ENCODE data around the gene BICC1. TPM values are rescaled to one million over a fixed set of nuclear protein-coding genes. Genes with fewer than 3 reads are reported as not detected.

Gene BICC1
- total RNA-seq, 1 experiment from 2014 or later, result 13.9 TPM

- H3K9me3 ChIP-seq (ENCODE audit: low read length), result no peaks in the 10 kb centered on the region
- ATAC-seq (no peak), DNase-seq (no peak)
- TF ChIP-seq EZH2phosphoT487 (IDR thresholded peaks at IDR 0.05; ENCODE audit: borderline replicate concordance, low read length) (no peak), CTCF (conservative IDR thresholded peaks at IDR 0.05; ENCODE audit: low read depth, low read length) (no peak), EZH2 (IDR thresholded peaks at IDR 0.05; ENCODE audit: low read length, unreplicated experiment) (no peak)
- no TSS peak for BruUV-seq (replicated peaks)
- ChIA-PET CTCF (no interaction called here), POLR2A (ENCODE audit: unreplicated experiment) (no interaction called here)
- no peaks in the 10 kb centered on the region for H3F3A ChIP-seq (ENCODE audit: low read length, unreplicated experiment)
- intact Hi-C loops (cut with micrococcal nuclease), result no loop called here
- no peaks in the 10 kb centered on the region; the same call in 1 of the 2 replicates for H3K27me3 ChIP-seq (ENCODE audit: low read length)
- no peak overlapping the region for H3K9ac ChIP-seq (ENCODE audit: low read length)
- H3K36me3 ChIP-seq (ENCODE audit: low read depth, low read length), result no peaks in the 10 kb centered on the region
- peaks cover 17% of the 10 kb centered on the region for H3K79me2 ChIP-seq (ENCODE audit: low read length)
- H3K9me2 ChIP-seq (replicated peaks; ENCODE audit: low read length), result no peaks in the 10 kb centered on the region
- H3K4me1 ChIP-seq (ENCODE audit: insufficient read depth, low read length), result no peaks in the 10 kb centered on the region
- H2AFZ ChIP-seq (ENCODE audit: low read length), result no peak overlapping the region
- H3K4me2 ChIP-seq (ENCODE audit: low read length), result no peak overlapping the region
- H3K27ac ChIP-seq (ENCODE audit: low read length), result no peak overlapping the region
- no peaks in the 10 kb centered on the region for H4K20me1 ChIP-seq (ENCODE audit: low read length)
- no peak overlapping the region for H3K4me3 ChIP-seq (ENCODE audit: low read length)
Observed at GRCh38 chr10:58547963-58548362, 35.3 kb downstream of the BICC1 start.

- no peaks in the 10 kb centered on the region for H3F3A ChIP-seq (ENCODE audit: low read length, unreplicated experiment)
- H3K27me3 ChIP-seq (ENCODE audit: low read length), result no peaks in the 10 kb centered on the region
- peaks cover 40% of the 10 kb centered on the region for H3K79me2 ChIP-seq (ENCODE audit: low read length)
- H3K4me1 ChIP-seq (ENCODE audit: insufficient read depth, low read length), result peaks cover 22% of the 10 kb centered on the region
- intact Hi-C loops (cut with micrococcal nuclease), result no loop called here
- H4K20me1 ChIP-seq (ENCODE audit: low read length), result no peaks in the 10 kb centered on the region
- H2AFZ ChIP-seq (ENCODE audit: low read length), result no peak overlapping the region
- H3K9me3 ChIP-seq (ENCODE audit: low read length), result peaks cover 12% of the 10 kb centered on the region; the same call in 1 of the 2 replicates
- no peak overlapping the region for H3K27ac ChIP-seq (ENCODE audit: low read length)
- DNase-seq, result no peak
- CTCF ChIA-PET, result no interaction called here
- no peak overlapping the region for H3K9ac ChIP-seq (ENCODE audit: low read length)
- no peak overlapping the region for H3K4me3 ChIP-seq (ENCODE audit: low read length)
- POLR2A ChIA-PET (ENCODE audit: unreplicated experiment), result no interaction called here
- ATAC-seq, result peak; percentile 40
- H3K4me2 ChIP-seq (ENCODE audit: low read length), result no peak overlapping the region
- no peaks in the 10 kb centered on the region for H3K9me2 ChIP-seq (replicated peaks; ENCODE audit: low read length)
- BruUV-seq (replicated peaks), result no TSS peak
- TF ChIP-seq EZH2 (IDR thresholded peaks at IDR 0.05; ENCODE audit: low read length, unreplicated experiment) (no peak), EZH2phosphoT487 (IDR thresholded peaks at IDR 0.05; ENCODE audit: borderline replicate concordance, low read length) (no peak), CTCF (conservative IDR thresholded peaks at IDR 0.05; ENCODE audit: low read depth, low read length) (no peak)
- peaks cover 9% of the 10 kb centered on the region; the same call in 1 of the 2 replicates for H3K36me3 ChIP-seq (ENCODE audit: low read depth, low read length)
Observed at GRCh38 chr10:58554316-58554715, 41.6 kb downstream of the BICC1 start.

GRCh38 chr10:58555170-58555929, 42.7 kb downstream of the BICC1 start:
- intact Hi-C loops (cut with micrococcal nuclease), result no loop called here
- no peaks in the 10 kb centered on the region for H4K20me1 ChIP-seq (ENCODE audit: low read length)
- peaks cover 22% of the 10 kb centered on the region for H3K4me1 ChIP-seq (ENCODE audit: insufficient read depth, low read length)
- DNase-seq (no peak), ATAC-seq (no peak)
- no TSS peak for BruUV-seq (replicated peaks)
- no peak overlapping the region for H3K9ac ChIP-seq (ENCODE audit: low read length)
- peaks cover 9% of the 10 kb centered on the region; the same call in 1 of the 2 replicates for H3K36me3 ChIP-seq (ENCODE audit: low read depth, low read length)
- no peaks in the 10 kb centered on the region for H3F3A ChIP-seq (ENCODE audit: low read length, unreplicated experiment)
- no peak overlapping the region for H3K27ac ChIP-seq (ENCODE audit: low read length)
- no peak overlapping the region for H3K4me3 ChIP-seq (ENCODE audit: low read length)
- H2AFZ ChIP-seq (ENCODE audit: low read length), result no peak overlapping the region
- no peak for TF ChIP-seq CTCF (conservative IDR thresholded peaks at IDR 0.05; ENCODE audit: low read depth, low read length)
- TF ChIP-seq EZH2phosphoT487 (IDR thresholded peaks at IDR 0.05; ENCODE audit: borderline replicate concordance, low read length), result no peak
- no peak for TF ChIP-seq EZH2 (IDR thresholded peaks at IDR 0.05; ENCODE audit: low read length, unreplicated experiment)
- no peak overlapping the region for H3K4me2 ChIP-seq (ENCODE audit: low read length)
- H3K9me3 ChIP-seq (ENCODE audit: low read length), result peaks cover 12% of the 10 kb centered on the region; the same call in 1 of the 2 replicates
- no peaks in the 10 kb centered on the region for H3K9me2 ChIP-seq (replicated peaks; ENCODE audit: low read length)
- ChIA-PET CTCF (no interaction called here), POLR2A (ENCODE audit: unreplicated experiment) (no interaction called here)
- H3K27me3 ChIP-seq (ENCODE audit: low read length), result no peaks in the 10 kb centered on the region
- H3K79me2 ChIP-seq (ENCODE audit: low read length), result peaks cover 43% of the 10 kb centered on the region

Data from PC-3 (cell line).